ENCODE results near the gene C17orf78.

GRCh38 chr17:37361543-37361942 lies 14.2 kb upstream of the C17orf78 start:
- TF ChIP-seq CTCF (IDR thresholded peaks at IDR 0.05) = no peak
- no peak for TF ChIP-seq POLR2AphosphoS5 (IDR thresholded peaks at IDR 0.05)
- TF ChIP-seq POLR2A (IDR thresholded peaks at IDR 0.05) = no peak
